Muscle of leg (tissue), 11 donors: Measurements from ENCODE around the gene CUX1. TPM values are rescaled to one million over a fixed set of nuclear protein-coding genes. Genes with fewer than 3 reads are reported as not detected.

Experiments
- DNase-seq: peaks from one replicate; pipeline ENCODE4 v3.0.0; 2013
- H3K27ac ChIP-seq: one replicate; pipeline ENCODE4 v1.5.1; 2013; ENCODE audit warnings: mild to moderate bottlenecking, low read length, control low read depth
- H3K27me3 ChIP-seq: one replicate; pipeline ENCODE4 v1.6.1; 2013; ENCODE audit warnings: low read length; ENCODE audit not compliant: control insufficient read depth, insufficient read depth
- H3K36me3 ChIP-seq: one replicate; pipeline ENCODE4 v1.6.1; 2013; ENCODE audit warnings: low read length; ENCODE audit not compliant: control insufficient read depth, insufficient read depth
- H3K4me1 ChIP-seq: one replicate; pipeline ENCODE4 v1.6.1; 2013; ENCODE audit warnings: low read length; ENCODE audit not compliant: control insufficient read depth, insufficient read depth
- H3K4me3 ChIP-seq: one replicate; pipeline ENCODE4 v1.5.1; 2013; ENCODE audit warnings: low read length, control low read depth
- H3K9me3 ChIP-seq: replicated peaks from 2 replicates; pipeline ENCODE4 v1.6.1; 2013; ENCODE audit warnings: low read depth, low read length; ENCODE audit not compliant: control insufficient read depth
- WGBS: methylation state at CpG from one replicate; pipeline ENCODE4 v1.1.5; 2013; ENCODE audit warnings: missing lambda C conversion rate; ENCODE audit not compliant: insufficient coverage; 5-methylcytosine and 5-hydroxymethylcytosine counted together
- polyA plus RNA-seq, 8 donors: library from polyadenylated mRNA; unstranded; fragments of 120-200 nt; gene quantifications; one replicate each; pipeline versions ENCODE4 v1.2.1 to v1.2.3, GENCODE V29; 2013; ENCODE audit warnings: inconsistent platforms in 1 of 8, low replicate concordance in 1 of 8; ENCODE audit not compliant: insufficient read length in 8 of 8, insufficient read depth in 1 of 8
- total RNA-seq: library from RNA; stranded (reverse); fragments of 120-200 nt; gene quantifications from one replicate; pipeline ENCODE4 v1.2.4, GENCODE V29; 2013

CUX1 gene
- total and polyA plus RNA-seq, 9 donors: 29.4 to 46.9 (median 40.8) TPM

DNA sequence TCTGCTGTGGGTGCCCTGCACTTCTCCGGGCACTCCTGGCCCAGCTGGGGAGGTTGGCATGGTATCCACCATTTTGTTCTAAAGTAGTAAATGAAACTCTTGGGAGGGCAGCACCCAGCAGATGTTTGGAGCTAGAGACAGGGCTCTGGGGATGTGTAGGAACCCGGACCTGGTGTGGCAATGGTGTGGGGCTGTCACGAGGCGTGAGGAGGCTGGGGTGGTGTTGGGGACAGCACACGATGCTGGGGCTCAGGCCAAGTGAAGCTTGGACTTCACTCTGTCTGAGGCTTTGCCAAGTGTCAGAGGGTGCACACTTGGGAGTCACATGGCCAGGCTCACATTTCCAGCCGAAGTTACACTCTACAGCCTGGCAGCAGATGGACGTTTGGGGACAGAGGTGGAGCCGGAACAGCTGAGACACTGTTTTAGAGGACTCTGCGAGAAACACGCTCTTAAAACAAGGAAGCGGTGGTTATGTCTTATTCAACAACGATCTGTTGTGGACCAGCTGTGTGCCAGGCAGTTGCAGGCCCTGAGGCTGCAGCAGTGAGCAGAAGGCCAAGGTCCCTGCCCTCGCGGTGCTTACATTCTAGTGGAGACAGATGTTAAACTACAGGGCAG is 118.2 kb downstream of the CUX1 start:
- peak; percentile 81 for DNase-seq
- Histone ChIP-seq H3K27ac (peak overlapping the region; percentile 66), H3K9me3 (peaks cover 4% of the 10 kb centered on the region), H3K36me3 (no peaks in the 10 kb centered on the region), H3K4me3 (no peak overlapping the region), H3K27me3 (no peaks in the 10 kb centered on the region), H3K4me1 (peaks cover 32% of the 10 kb centered on the region)
- WGBS: 54% methylated on average over 13 of the region's 14 CpGs

DNA sequence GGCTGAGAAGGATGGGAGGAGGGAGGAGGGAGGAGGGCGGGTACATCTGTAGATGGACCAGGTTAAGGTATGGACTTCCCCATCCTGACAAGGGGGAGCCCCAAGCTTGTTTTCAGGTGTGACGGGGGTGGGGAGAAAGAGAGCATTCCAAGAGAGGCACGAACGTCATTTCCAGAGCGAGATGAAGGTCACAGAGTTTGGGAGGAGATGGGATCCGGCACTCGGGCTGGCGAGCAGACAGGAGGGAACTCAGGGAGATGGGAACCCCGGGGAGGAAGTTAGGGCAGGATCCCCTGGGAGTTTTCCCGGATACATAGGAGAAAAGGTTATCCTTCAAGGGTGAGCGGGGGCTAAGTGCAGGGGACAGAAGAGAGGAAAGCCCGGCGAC is 118.8 kb downstream of the CUX1 start:
- Histone ChIP-seq H3K27me3 (no peaks in the 10 kb centered on the region), H3K4me1 (peaks cover 36% of the 10 kb centered on the region), H3K27ac (peak overlapping the region; percentile 66), H3K9me3 (peaks cover 4% of the 10 kb centered on the region), H3K36me3 (no peaks in the 10 kb centered on the region), H3K4me3 (no peak overlapping the region)
- WGBS: 29% methylated on average over 13 of the region's 13 CpGs
- no peak for DNase-seq

GRCh38 chr7:101936611-101937231 is 119.3 kb downstream of the CUX1 start:
- DNase-seq: peak; percentile 33
- H3K36me3 ChIP-seq: no peaks in the 10 kb centered on the region
- peaks cover 39% of the 10 kb centered on the region for H3K4me1 ChIP-seq
- no peaks in the 10 kb centered on the region for H3K27me3 ChIP-seq
- peak overlapping the region; percentile 66 for H3K27ac ChIP-seq
- WGBS: 15% methylated on average over 12 of the region's 19 CpGs
- H3K9me3 ChIP-seq: peaks cover 4% of the 10 kb centered on the region
- no peak overlapping the region for H3K4me3 ChIP-seq

DNA sequence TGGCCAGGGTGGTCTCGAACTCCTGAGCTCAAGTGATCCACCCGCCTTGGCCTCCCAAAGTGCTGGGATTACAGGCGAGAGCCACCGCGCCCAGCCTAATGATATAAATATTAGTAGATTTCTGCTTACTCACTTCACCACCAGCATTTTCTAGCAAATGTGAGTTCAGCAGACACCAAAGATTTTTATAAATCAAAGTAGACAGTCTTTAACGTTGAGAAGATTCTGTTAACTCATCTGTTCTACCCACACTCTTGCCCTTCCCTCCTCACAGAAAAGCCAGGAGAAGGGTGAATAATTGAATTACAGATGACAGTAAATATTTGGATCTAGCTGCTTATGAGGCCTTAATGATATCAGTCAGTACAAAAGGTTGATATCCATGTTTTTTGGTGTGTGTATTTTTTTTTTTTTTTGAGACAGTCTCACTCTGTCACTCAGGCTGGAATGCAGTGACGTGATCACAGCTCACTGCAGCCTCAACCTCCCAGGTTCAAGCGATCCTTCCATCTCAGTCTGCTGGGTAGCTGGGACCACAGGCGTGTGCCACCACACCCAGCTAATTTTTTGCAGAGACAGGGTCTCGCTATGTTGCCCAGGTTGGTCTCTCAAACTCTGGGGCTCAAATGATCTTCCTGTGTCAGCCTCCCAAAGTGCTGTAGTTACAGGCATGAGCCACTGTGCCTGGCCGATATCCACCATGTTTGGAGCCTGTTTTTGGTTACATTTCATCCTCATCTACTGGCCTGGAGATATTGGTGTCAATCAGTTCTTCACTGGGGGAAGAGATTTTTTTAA is 120.5 kb downstream of the CUX1 start:
- no peaks in the 10 kb centered on the region for H3K36me3 ChIP-seq
- WGBS: 92% methylated on average over 4 of the region's 11 CpGs
- peaks cover 4% of the 10 kb centered on the region for H3K9me3 ChIP-seq
- no peak overlapping the region for H3K27ac ChIP-seq
- H3K27me3 ChIP-seq: no peaks in the 10 kb centered on the region
- no peak overlapping the region for H3K4me3 ChIP-seq
- peaks cover 43% of the 10 kb centered on the region for H3K4me1 ChIP-seq
- DNase-seq: no peak

- H3K4me1 ChIP-seq: peaks cover 44% of the 10 kb centered on the region
- H3K36me3 ChIP-seq: no peaks in the 10 kb centered on the region
- no peak for DNase-seq
- no peak overlapping the region for H3K27ac ChIP-seq
- H3K4me3 ChIP-seq: no peak overlapping the region
- 90% methylated on average over 2 of the region's 8 CpGs for WGBS
- no peaks in the 10 kb centered on the region for H3K27me3 ChIP-seq
- peaks cover 4% of the 10 kb centered on the region for H3K9me3 ChIP-seq
Measured at GRCh38 chr7:101939136-101939695, 121.8 kb downstream of the CUX1 start.

DNA sequence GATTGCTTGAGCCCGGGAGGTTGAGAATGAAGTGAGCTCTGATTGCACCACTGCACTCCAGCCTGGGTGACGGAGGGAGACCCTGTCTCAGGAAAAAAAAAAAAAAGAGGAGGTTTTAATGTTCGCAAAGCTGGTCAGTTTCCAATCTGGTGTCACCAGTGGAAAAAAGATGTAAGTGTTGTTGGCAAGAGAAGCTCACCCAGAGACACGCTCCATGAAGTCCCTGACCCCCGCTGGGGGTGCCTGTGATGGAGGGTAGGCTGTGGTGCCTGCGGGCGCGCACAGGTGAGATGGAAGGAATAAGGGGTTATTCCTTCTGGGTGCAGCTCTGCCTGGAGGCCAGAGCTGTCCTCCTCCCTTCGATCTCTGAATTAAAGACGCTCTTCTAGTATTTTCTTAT is 122.7 kb downstream of the CUX1 start:
- no peak for DNase-seq

GRCh38 chr7:101940830-101941229 is 123.4 kb downstream of the CUX1 start:
- Histone ChIP-seq H3K27ac (no peak overlapping the region), H3K4me1 (peaks cover 35% of the 10 kb centered on the region), H3K9me3 (peaks cover 4% of the 10 kb centered on the region), H3K4me3 (no peak overlapping the region), H3K27me3 (no peaks in the 10 kb centered on the region), H3K36me3 (no peaks in the 10 kb centered on the region)
- no peak for DNase-seq
- 68% methylated on average over 7 of the region's 9 CpGs for WGBS

More for the DNA sequence above, 122.7 kb downstream of the CUX1 start:
- 88% methylated on average over 5 of the region's 10 CpGs for WGBS
- H3K27me3 ChIP-seq: no peaks in the 10 kb centered on the region
- no peaks in the 10 kb centered on the region for H3K36me3 ChIP-seq
- H3K4me3 ChIP-seq: no peak overlapping the region
- H3K9me3 ChIP-seq: peaks cover 4% of the 10 kb centered on the region
- H3K4me1 ChIP-seq: peaks cover 40% of the 10 kb centered on the region
- no peak overlapping the region for H3K27ac ChIP-seq

DNA sequence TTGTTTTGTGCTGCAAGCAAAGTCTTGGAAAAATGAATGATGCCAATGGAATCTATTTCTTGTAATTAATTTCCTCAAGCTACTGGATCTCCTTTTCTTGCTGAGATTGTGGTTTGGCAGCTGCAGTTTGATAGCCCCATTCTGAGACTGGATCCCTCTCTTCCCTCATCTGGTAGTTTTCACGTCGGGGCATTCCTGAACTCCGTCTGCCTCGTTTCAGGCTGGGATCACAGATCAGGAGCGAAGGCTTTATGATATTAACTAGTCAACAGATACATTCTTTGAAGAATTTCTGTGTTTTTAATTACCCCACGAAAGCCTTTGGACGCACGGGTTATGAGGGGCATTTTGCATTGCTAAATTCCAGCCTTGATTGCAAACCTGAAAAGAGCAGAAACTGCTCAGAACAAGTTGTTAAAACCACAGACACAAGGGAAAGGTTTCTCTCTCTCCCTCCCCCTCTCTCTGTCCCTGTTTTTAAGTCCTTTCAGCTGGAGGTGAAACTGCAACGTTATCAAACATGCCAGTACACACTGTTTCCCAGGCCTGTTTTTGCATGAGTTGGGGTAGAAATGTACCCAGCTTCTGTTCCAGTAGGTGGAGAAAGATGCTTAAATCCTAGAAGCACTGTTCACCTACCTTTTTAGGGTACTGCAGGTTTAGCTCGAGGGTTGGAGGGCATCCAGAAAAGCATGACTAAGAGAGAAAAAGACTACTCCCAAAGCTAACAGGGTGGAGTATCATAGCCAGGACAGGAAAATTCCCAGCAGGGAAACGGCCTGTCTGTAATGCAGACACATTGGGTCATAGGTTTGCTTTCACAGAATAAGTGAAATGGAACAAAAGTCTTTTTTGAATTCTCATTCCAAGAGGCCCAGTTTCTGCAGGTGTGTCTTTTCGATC is 124.3 kb downstream of the CUX1 start:
- no peak for DNase-seq
- no peak overlapping the region for H3K27ac ChIP-seq

DNA sequence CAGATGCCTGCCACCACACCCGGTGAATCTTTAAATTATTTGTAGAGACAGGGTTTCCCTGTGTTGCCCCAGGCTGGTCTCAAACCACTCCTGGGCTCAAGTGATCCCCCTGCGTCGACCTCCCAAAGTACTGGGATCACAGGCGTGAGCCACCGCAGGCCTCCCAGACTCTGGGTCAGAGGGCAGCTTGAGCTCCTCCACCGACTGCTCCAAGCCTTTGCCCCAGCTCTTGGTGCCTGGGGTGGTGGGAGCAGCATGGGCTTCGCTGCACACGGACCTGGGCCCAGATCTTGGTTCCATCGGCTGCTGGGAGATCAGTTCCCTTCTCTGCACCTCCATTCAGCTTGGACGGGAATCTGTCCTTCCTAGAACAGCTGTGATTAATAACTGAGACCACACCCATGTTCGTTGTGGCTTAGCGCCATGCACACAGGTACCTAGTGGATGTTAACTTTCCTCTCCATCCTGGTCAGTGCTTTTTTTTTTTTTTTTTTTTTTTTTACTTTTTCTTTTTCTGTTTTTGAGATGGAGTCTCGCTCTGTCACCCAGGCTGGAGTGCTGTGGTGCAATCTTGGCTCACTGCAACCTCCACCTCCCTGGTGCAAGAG is 125.3 kb downstream of the CUX1 start:
- Histone ChIP-seq H3K4me1 (peaks cover 26% of the 10 kb centered on the region), H3K9me3 (peaks cover 4% of the 10 kb centered on the region), H3K27me3 (no peaks in the 10 kb centered on the region), H3K4me3 (no peak overlapping the region), H3K36me3 (no peaks in the 10 kb centered on the region), H3K27ac (no peak overlapping the region)
- 81% methylated on average over 12 of the region's 13 CpGs for WGBS
- no peak for DNase-seq

More for the DNA sequence above, 124.3 kb downstream of the CUX1 start:
- H3K4me3 ChIP-seq: no peak overlapping the region
- WGBS: 61% methylated on average over 3 of the region's 12 CpGs
- H3K36me3 ChIP-seq: no peaks in the 10 kb centered on the region
- H3K27me3 ChIP-seq: no peaks in the 10 kb centered on the region
- H3K4me1 ChIP-seq: peaks cover 26% of the 10 kb centered on the region
- peaks cover 4% of the 10 kb centered on the region for H3K9me3 ChIP-seq
